Left lobe of liver (tissue), 2 donors: Measurements from ENCODE around the gene TBC1D22A. TPM values are rescaled to one million over a fixed set of nuclear protein-coding genes. Genes with fewer than 3 reads are reported as not detected.
A peak's percentile ranks its signal among the peaks of the same experiment; 100 is the strongest.
"Not testable (repeated sequence)": the region's sequence is repeated elsewhere in the genome, so short reads cannot be mapped to it uniquely, and the experiment has no call there.

Experiments
- ATAC-seq: fragments of 200-7000 bp; cut with Tn5 transposase; one replicate; pipeline ENCODE4 v1.9.1; 2020; ENCODE audit warnings: mild to moderate bottlenecking, moderate library complexity
- DNase-seq: peaks from one replicate; pipeline ENCODE4 v3.0.0-alpha.2; 2020; ENCODE audit warnings: low spot score
- total RNA-seq: library from RNA; stranded (reverse); gene quantifications from one replicate; pipeline ENCODE4 v1.2.1, GENCODE V29; 2021
- donor health status: DM: no; HTN: no; CAD: no; lungs with moderate emphysema.
- donor health status: DM: no; HTN: yes; CAD: no.

The TBC1D22A gene
- total RNA-seq, 1 donor from 2014 or later, result 12.4 TPM

- no peak for ATAC-seq
- DNase-seq, result no peak
These were observed 46.9 kb downstream of the TBC1D22A start for GRCh38 chr22:46809153-46809885.

- DNase-seq (no peak), ATAC-seq (no peak)
These were observed 48.7 kb downstream of the TBC1D22A start for GRCh38 chr22:46810856-46811786.

DNA sequence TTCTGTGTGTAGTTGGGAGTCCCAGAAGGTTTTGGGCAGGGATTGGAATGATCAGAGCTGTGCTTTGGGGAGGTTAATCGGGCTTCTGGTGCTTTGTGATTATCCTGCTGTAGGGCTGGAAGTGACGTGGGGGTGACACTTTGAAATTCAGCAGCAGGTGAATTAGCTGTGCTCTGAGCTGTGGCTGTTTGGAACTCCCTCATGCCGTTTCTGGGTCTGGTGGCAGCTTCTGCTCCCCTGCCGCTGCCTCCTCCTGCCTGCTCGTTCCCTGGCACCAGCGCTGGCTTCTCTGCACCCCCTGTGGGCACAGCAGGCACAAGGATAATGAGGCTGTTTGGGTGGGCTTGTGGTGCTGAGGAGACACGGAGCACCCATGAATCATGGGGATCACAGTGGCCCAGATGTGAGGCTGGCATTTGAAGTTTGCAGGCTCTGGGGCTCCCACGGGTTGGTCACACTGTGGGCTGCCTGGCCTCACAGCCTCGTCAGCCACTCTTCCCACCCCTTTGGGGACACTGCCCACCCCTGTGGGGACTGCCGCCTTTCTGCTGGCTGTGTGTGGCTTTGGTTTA, 49.7 kb downstream of the TBC1D22A start:
- ATAC-seq (no peak), DNase-seq (no peak)

DNA sequence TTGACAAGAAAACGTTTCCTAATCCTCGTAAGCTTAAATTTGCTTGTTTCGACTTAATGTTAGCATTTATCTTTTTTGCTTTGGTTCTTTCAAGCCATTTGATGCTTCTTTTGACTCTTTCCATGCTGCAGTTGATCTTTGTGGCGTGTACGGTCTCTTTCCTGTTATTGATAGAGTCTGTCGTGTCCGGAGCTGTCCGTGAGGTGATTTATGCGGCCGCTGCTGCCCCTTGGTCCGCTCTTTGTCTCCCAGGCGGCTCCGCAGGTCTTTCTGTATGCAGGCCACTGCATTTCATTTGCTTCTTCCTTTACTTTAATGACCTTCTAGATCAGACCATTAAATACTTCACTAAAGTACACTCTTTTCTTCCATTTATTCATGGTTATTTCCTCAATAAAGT, 50.3 kb downstream of the TBC1D22A start:
- no peak for ATAC-seq
- no peak for DNase-seq

- DNase-seq (no peak), ATAC-seq (no peak)
These were observed 51.6 kb downstream of the TBC1D22A start for GRCh38 chr22:46813816-46814597.

- DNase-seq, result peak; percentile 88
- ATAC-seq, result peak; percentile 78
These were observed 52.7 kb downstream of the TBC1D22A start for GRCh38 chr22:46815132-46815531.

- ATAC-seq, result peak; percentile 41
- DNase-seq, result no peak
These were observed 53.1 kb downstream of the TBC1D22A start for GRCh38 chr22:46815559-46815895.

DNA sequence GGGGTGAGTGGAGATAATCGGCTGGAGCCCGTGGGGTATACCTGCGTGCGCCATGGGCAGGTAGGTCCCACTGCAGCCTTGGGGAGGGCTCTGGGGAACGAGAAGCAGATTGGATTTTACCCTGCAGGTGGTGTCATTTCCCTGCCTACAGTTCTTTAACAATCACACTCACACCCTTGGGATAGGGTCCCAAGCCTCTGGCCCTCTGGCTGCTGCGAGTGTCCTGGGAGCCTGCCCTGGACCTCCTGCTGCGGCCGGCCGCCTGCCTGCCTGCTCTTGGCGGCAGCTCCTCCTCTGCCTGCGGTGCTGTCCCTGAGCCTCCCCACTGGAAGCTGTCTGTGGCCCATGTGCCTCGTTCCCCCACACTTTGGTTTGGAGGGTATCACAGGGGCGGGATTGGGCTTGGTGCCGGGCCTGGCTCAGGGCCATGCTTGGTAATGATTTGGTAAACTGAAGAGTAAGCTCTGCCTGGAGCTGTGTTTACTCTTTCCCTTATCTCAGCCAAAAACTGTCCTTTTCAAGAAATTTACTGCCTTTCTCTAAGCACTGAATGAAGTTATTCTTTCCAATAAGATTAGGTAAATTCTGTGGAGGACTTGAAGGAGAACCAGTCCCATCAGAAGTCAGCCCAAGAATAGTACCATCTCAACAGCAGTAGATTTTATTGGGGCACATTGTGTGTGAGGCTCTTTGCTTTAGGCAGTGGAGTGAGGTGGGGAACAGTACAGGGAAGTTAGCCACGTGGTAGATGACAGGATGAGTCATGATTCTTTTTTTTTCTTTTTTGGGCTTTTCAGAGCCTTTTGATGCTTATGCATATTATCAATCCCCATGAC, 53.7 kb downstream of the TBC1D22A start:
- DNase-seq (peak; percentile 93), ATAC-seq (peak; percentile 83)

GRCh38 chr22:46817390-46817789, 54.9 kb downstream of the TBC1D22A start:
- not testable (repeated sequence) for DNase-seq, ATAC-seq

- DNase-seq (no peak), ATAC-seq (no peak)
These were observed 60.8 kb downstream of the TBC1D22A start for GRCh38 chr22:46823248-46823647.

GRCh38 chr22:46823654-46824053, 61.2 kb downstream of the TBC1D22A start:
- DNase-seq (no peak), ATAC-seq (no peak)

GRCh38 chr22:46824344-46824909, 62.0 kb downstream of the TBC1D22A start:
- no peak for ATAC-seq
- DNase-seq, result no peak

DNA sequence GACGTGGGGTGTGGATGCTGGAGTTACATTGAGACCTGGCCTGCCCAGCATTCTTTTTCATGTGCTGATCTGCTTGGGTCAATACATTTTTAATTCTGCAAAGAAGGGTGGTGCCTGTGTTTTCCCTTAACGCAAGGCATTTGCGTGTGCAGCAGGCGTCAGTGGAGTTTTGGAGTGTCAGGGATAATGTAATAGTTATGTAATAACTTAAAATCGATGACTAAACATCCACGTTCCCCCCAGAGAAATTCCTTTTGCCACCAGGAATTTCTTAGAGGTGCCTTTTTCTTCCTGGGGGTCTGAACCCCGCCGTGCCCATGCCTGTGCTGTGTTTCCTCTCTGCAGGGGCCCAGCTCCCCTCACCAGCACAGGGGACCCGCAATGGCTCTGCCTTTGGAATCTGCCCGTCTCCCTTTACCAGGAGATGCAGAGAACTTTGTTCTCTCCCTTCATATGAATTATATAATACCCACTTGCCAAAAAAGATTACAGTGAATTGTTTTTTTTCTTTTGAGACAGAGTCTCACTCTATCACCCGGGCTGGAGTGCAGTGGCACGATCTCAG, 62.6 kb downstream of the TBC1D22A start:
- no peak for DNase-seq
- no peak for ATAC-seq

- ATAC-seq (no peak), DNase-seq (no peak)
These were observed 64.1 kb downstream of the TBC1D22A start for GRCh38 chr22:46826438-46827135.

GRCh38 chr22:46827136-46827780, 64.8 kb downstream of the TBC1D22A start:
- ATAC-seq (peak; percentile 37), DNase-seq (no peak)

DNA sequence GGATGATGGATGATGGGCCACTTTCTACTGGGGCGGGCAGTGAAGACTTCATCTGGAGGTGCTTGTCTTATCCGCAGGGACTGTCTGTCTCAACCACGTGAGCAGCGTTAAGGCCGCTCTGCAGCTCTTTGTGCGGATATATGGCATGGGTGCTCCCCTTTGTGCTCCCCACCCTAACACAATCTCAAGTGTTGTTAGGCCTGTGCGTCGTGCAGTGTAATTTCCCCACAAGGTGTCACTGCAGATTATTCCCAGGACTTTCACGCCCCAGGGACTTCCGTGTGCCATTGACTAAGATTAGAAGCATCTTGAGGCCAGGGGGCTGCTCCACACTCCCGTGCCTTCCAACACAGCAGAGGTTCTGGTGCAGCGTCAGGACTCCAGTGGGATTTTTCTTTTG, 65.3 kb downstream of the TBC1D22A start:
- ATAC-seq (no peak), DNase-seq (no peak)

- DNase-seq, result no peak
These were observed 66.0 kb downstream of the TBC1D22A start for GRCh38 chr22:46828323-46828900.

More at GRCh38 chr22:46828323-46828900, 66.0 kb downstream of the TBC1D22A start:
- no peak for ATAC-seq
